Fibroblast of lung (primary cell): ENCODE results near the gene TTLL7. TPM values are rescaled to one million over a fixed set of nuclear protein-coding genes. Genes with fewer than 3 reads are reported as not detected.

ENCODE experiments used
- DNase-seq, 2 donors: peaks; one replicate each; pipeline versions ENCODE4 v3.0.0 to v3.0.0-alpha.2; 2010; ENCODE audit warnings: low read depth in 2 of 2
- H2AFZ ChIP-seq: 2 replicates; pipeline ENCODE4 v1.5.1; 2012; ENCODE audit warnings: low read length, control low read depth, inconsistent platforms
- H3K27ac ChIP-seq: 2 replicates; pipeline ENCODE4 v1.5.1; 2011; ENCODE audit warnings: low read length, control low read depth; ENCODE audit not compliant: insufficient read depth
- H3K27me3 ChIP-seq: 2 replicates; pipeline ENCODE4 v1.5.1; 2011; ENCODE audit warnings: mild to moderate bottlenecking, low read length; ENCODE audit not compliant: control insufficient read depth, insufficient read depth
- H3K36me3 ChIP-seq: 2 replicates; pipeline ENCODE4 v1.5.1; 2011; ENCODE audit warnings: low read length; ENCODE audit not compliant: control insufficient read depth, insufficient read depth
- H3K4me1 ChIP-seq: 2 replicates; pipeline ENCODE4 v1.5.1; 2011; ENCODE audit warnings: low read length; ENCODE audit not compliant: control insufficient read depth, insufficient read depth; ENCODE audit errors: extremely low read depth
- H3K4me2 ChIP-seq: 2 replicates; pipeline ENCODE4 v1.5.1; 2011; ENCODE audit warnings: low read length, control low read depth; ENCODE audit not compliant: insufficient read depth; ENCODE audit errors: extremely low read depth
- H3K4me3 ChIP-seq, 4 experiments: fragments of 200-600 bp in 1 of 4; sonication (generic) in 1 of 4; replicated peaks in 1 of 4; 2 replicates each; pipeline ENCODE4 v1.5.1; 2011 to 2016; ENCODE audit warnings: low read length in 4 of 4, low read depth in 3 of 4, mild to moderate bottlenecking in 3 of 4, control low read depth in 2 of 4, inconsistent platforms in 1 of 4, mixed read lengths in 1 of 4; ENCODE audit not compliant: insufficient read depth in 1 of 4; ENCODE audit errors: control extremely low read depth in 1 of 4
- H3K79me2 ChIP-seq: 2 replicates; pipeline ENCODE4 v1.5.1; 2012; ENCODE audit warnings: mild to moderate bottlenecking, low read length, inconsistent platforms; ENCODE audit not compliant: control insufficient read depth, insufficient read depth
- H3K9ac ChIP-seq: 2 replicates; pipeline ENCODE4 v1.5.1; 2011; ENCODE audit warnings: mild to moderate bottlenecking, low read length, control low read depth; ENCODE audit not compliant: insufficient read depth
- H3K9me3 ChIP-seq: 2 replicates; pipeline ENCODE4 v1.5.1; 2012; ENCODE audit warnings: low read depth, low read length; ENCODE audit not compliant: control insufficient read depth, insufficient read depth
- H4K20me1 ChIP-seq: 2 replicates; pipeline ENCODE4 v1.5.1; 2011; ENCODE audit warnings: low read length; ENCODE audit not compliant: control insufficient read depth, insufficient read depth; ENCODE audit errors: extremely low read depth
- EZH2 ChIP-seq: IDR thresholded peaks from 2 replicates; pipeline ENCODE4 v1.5.1; 2012; ENCODE audit warnings: low read length, control low read depth, mild to moderate bottlenecking; ENCODE audit errors: missing control alignments
- polyA plus RNA-seq, 2 donors: library from polyadenylated mRNA; depleted of rRNA in 1 of 2; stranded (reverse) in 1 of 2; unstranded in 1 of 2; fragments of >200 nt; gene quantifications; 2 replicates each; pipeline ENCODE4 v1.2.1, GENCODE V29; 2011 to 2012; ENCODE audit warnings: missing spikeins in 1 of 2
- total RNA-seq: library from RNA; depleted of rRNA; stranded (reverse); fragments of >200 nt; gene quantifications from 2 replicates; pipeline ENCODE4 v1.2.1, GENCODE V29; 2014
- TF ChIP-seq, protein P1 (sequence below), 2 donors: IDR thresholded peaks in 1 of 2; conservative IDR thresholded peaks in 1 of 2; 1 replicate in 1 of 2; 2 replicates in 1 of 2; pipeline ENCODE4 v1.5.1; 2011 to 2012; ENCODE audit warnings: low read length in 2 of 2, control low read depth in 1 of 2, inconsistent platforms in 1 of 2, low read depth in 1 of 2, mild to moderate bottlenecking in 1 of 2

Gene TTLL7
- total and polyA plus RNA-seq, 2 donors (not counting 1 experiment from before 2014, with no cell fraction given) = 14.4 to 19.8 TPM

DNA sequence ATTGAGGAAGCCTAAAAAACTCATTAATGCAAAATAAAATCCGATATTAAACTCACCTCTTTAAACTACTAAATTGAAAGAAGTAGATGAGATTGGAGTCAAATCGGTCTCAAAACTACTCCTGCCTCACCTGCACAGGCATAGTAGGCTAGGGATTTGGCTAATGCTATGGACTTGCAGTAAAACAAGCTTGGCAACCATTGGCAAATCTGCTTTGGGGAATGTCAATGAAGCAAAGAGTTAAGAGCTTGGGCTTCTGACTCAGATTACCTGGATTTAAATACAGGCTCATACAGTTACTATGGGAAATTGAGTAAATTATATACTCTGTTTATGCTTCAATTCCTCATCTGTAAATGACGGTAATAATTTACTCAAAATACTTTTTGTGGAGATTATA is 111.4 kb downstream of the TTLL7 start:
- Histone ChIP-seq H3K36me3 (no peaks in the 10 kb centered on the region), H3K79me2 (no peaks in the 10 kb centered on the region), H3K27me3 (no peaks in the 10 kb centered on the region), H3K4me2 (no peak overlapping the region), H3K9me3 (no peaks in the 10 kb centered on the region), H3K27ac (no peak overlapping the region), H4K20me1 (no peaks in the 10 kb centered on the region), H3K4me1 (no peaks in the 10 kb centered on the region), H3K9ac (no peak overlapping the region), H3K4me3 (no peak overlapping the region), H2AFZ (no peak overlapping the region)
- TF ChIP-seq, protein P1, sequence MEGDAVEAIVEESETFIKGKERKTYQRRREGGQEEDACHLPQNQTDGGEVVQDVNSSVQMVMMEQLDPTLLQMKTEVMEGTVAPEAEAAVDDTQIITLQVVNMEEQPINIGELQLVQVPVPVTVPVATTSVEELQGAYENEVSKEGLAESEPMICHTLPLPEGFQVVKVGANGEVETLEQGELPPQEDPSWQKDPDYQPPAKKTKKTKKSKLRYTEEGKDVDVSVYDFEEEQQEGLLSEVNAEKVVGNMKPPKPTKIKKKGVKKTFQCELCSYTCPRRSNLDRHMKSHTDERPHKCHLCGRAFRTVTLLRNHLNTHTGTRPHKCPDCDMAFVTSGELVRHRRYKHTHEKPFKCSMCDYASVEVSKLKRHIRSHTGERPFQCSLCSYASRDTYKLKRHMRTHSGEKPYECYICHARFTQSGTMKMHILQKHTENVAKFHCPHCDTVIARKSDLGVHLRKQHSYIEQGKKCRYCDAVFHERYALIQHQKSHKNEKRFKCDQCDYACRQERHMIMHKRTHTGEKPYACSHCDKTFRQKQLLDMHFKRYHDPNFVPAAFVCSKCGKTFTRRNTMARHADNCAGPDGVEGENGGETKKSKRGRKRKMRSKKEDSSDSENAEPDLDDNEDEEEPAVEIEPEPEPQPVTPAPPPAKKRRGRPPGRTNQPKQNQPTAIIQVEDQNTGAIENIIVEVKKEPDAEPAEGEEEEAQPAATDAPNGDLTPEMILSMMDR (conservative IDR thresholded peaks at IDR 0.05 in 1 of 2, IDR thresholded peaks at IDR 0.05 in 1 of 2; ENCODE audit: low read depth in 1 of 2, low read length in 2 of 2) = no peak
- no peak for TF ChIP-seq EZH2
- DNase-seq = no peak

DNA sequence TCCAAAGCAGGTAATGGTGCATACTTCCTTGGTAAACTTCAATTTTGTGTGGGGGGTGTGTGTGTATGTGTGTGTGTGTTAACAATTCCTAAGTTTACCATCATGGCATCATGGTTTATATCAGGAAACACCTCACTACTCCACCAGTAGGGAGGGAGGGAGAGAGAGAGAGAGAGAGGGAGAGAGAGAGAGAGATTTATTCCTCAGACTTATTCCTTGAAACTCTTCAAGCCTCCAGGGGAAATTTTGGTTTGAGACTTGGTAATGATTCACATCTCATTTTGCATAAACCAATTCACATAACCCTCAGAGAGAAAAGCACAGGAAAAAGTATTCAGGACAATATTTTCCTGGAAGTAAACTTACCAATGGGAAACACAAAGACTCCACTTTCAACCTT is 115.0 kb downstream of the TTLL7 start:
- Histone ChIP-seq H4K20me1 (no peaks in the 10 kb centered on the region), H3K9ac (no peak overlapping the region), H3K4me2 (no peak overlapping the region), H3K4me1 (no peaks in the 10 kb centered on the region), H3K36me3 (no peaks in the 10 kb centered on the region), H3K9me3 (no peaks in the 10 kb centered on the region), H3K27ac (no peak overlapping the region), H3K79me2 (no peaks in the 10 kb centered on the region), H3K27me3 (no peaks in the 10 kb centered on the region), H2AFZ (no peak overlapping the region), H3K4me3 (no peak overlapping the region)
- DNase-seq = no peak
- TF ChIP-seq, protein P1 (conservative IDR thresholded peaks at IDR 0.05 in 1 of 2, IDR thresholded peaks at IDR 0.05 in 1 of 2; ENCODE audit: low read depth in 1 of 2, low read length in 2 of 2) = no peak
- TF ChIP-seq EZH2 = no peak

DNA sequence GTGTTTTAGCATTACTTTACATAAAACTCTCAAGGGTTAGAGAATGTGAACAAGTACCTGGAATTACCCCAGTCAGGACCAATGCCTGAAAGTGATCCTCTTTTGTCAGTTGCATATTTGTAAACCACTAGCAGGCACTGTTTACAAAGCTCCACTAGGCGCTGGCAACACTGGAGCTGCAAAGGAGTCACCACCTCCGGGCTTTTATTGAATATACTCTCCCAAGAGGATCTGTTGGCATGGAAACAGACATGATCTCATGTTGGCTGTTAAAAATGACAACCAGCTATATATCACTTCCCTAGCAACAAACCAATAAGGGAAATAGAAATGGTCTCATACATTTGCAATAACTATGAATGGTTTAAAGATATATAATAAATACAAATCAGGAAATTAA is 116.0 kb downstream of the TTLL7 start:
- H3K4me1 ChIP-seq = no peaks in the 10 kb centered on the region
- H3K9me3 ChIP-seq = no peaks in the 10 kb centered on the region
- H3K4me2 ChIP-seq = no peak overlapping the region
- no peaks in the 10 kb centered on the region for H3K79me2 ChIP-seq
- peak; percentile 56 to 61 for DNase-seq
- no peak overlapping the region for H3K4me3 ChIP-seq
- no peaks in the 10 kb centered on the region for H4K20me1 ChIP-seq
- no peak overlapping the region for H2AFZ ChIP-seq
- no peaks in the 10 kb centered on the region for H3K27me3 ChIP-seq
- no peak for TF ChIP-seq EZH2
- TF ChIP-seq, protein P1 (conservative IDR thresholded peaks at IDR 0.05 in 1 of 2, IDR thresholded peaks at IDR 0.05 in 1 of 2; ENCODE audit: low read depth in 1 of 2, low read length in 2 of 2) = peak; percentile 16 to 21
- H3K27ac ChIP-seq = no peak overlapping the region
- H3K36me3 ChIP-seq = no peaks in the 10 kb centered on the region
- H3K9ac ChIP-seq = no peak overlapping the region
